HepG2 (cell line): ENCODE results near the gene EPHA5. TPM values are rescaled to one million over a fixed set of nuclear protein-coding genes. Genes with fewer than 3 reads are reported as not detected.

Source experiments
- ATAC-seq: fragments of 200-7000 bp; cut with Tn5 transposase; 3 replicates; pipeline ENCODE4 v1.9.1; 2020; ENCODE audit warnings: mild to moderate bottlenecking, moderate library complexity
- BruUV-seq: library from RNA; stranded (reverse); fragments of 400-500 nt; replicated peaks from 2 replicates; lab custom pipeline; 2021; lab: Mats Ljungman, UMichigan
- CTCF ChIA-PET: fragments of 300-600 bp; formaldehyde crosslinking; extraction: SDS; loops from one replicate; lab custom pipeline; 2021; ENCODE audit warnings: low total read pairs, inconsistent platforms, low intra/inter-chr PET ratio; lab: Yijun Ruan, JAX
- POLR2A ChIA-PET: fragments of 350-600 bp; sonication (Branson Sonifier 250); formaldehyde crosslinking; loops from one replicate; lab custom pipeline; 2020; ENCODE audit warnings: antibody characterized with exemption, inconsistent platforms; lab: Yijun Ruan, JAX
- DNase-seq: peaks from one replicate; pipeline ENCODE4 v3.0.0-alpha.2; 2015; ENCODE audit warnings: low spot score
- FAIRE-seq: peaks from 3 replicates; lab custom pipeline; 2011; peaks lifted over from hg19 to GRCh38; lab: Jason Lieb, UNC
- H2AFZ ChIP-seq: one replicate; pipeline ENCODE4 v1.6.1; 2011; ENCODE audit warnings: low read length, inconsistent platforms
- H3K27ac ChIP-seq: fragments of 300-600 bp; 3 replicates; pipeline ENCODE4 v1.8.0; 2011; ENCODE audit warnings: mixed run types, mild to moderate bottlenecking, mixed read lengths, low read length, inconsistent platforms; ENCODE audit not compliant: insufficient read depth; ENCODE audit errors: extremely low read length
- H3K27me3 ChIP-seq, 2 experiments: fragments of 200-600 bp in 1 of 2; 2 replicates in 1 of 2; 3 replicates in 1 of 2; pipeline versions ENCODE4 v1.6.0 to v1.8.0; 2011; ENCODE audit warnings: low read length in 2 of 2, mild to moderate bottlenecking in 2 of 2, moderate library complexity in 2 of 2, inconsistent platforms in 1 of 2; ENCODE audit not compliant: insufficient read depth in 2 of 2, control insufficient read depth in 1 of 2
- H3K36me3 ChIP-seq, 2 experiments: fragments of 200-600 bp in 1 of 2; replicated peaks in 1 of 2; 2 replicates in 1 of 2; 3 replicates in 1 of 2; pipeline versions ENCODE4 v1.5.1 to v1.8.0; 2011; ENCODE audit warnings: low read length in 2 of 2, inconsistent platforms in 1 of 2; ENCODE audit not compliant: insufficient read depth in 2 of 2, control insufficient read depth in 1 of 2
- H3K4me1 ChIP-seq: 2 replicates; pipeline ENCODE4 v1.5.1; 2012; ENCODE audit warnings: low read length, inconsistent platforms; ENCODE audit not compliant: insufficient read depth
- H3K4me2 ChIP-seq: 2 replicates; pipeline ENCODE4 v1.6.0; 2011; ENCODE audit warnings: low read depth, low read length, inconsistent platforms
- H3K4me3 ChIP-seq, 3 experiments: fragments of 200-600 bp in 1 of 3; sonication (generic), shearing (Covaris generic) in 1 of 3; replicated peaks in 1 of 3; 2 replicates each; pipeline ENCODE4 v1.5.1; 2011 to 2016; ENCODE audit warnings: low read length in 3 of 3, inconsistent platforms in 2 of 3, low read depth in 2 of 3, mild to moderate bottlenecking in 2 of 3, control low read depth in 1 of 3, mixed read lengths in 1 of 3; ENCODE audit not compliant: insufficient read depth in 1 of 3
- H3K79me2 ChIP-seq: one replicate; pipeline ENCODE4 v1.6.1; 2011; ENCODE audit warnings: low read length, inconsistent platforms; ENCODE audit not compliant: insufficient read depth
- H3K9ac ChIP-seq: 2 replicates; pipeline ENCODE4 v1.6.0; 2011; ENCODE audit warnings: mild to moderate bottlenecking, low read depth, low read length, inconsistent platforms; ENCODE audit not compliant: insufficient read depth
- H3K9me3 ChIP-seq: 2 replicates; pipeline ENCODE4 v1.5.1; 2012; ENCODE audit warnings: mild to moderate bottlenecking, low read length
- H4K20me1 ChIP-seq: 2 replicates; pipeline ENCODE4 v1.6.0; 2011; ENCODE audit warnings: inconsistent platforms, mild to moderate bottlenecking, low read length, moderate library complexity; ENCODE audit not compliant: insufficient read depth
- ATF5 ChIP-seq: sonication (generic); formaldehyde crosslinking; IDR thresholded peaks from 2 replicates; pipeline ENCODE4 v1.4.0; 2020; ENCODE audit warnings: mild to moderate bottlenecking, low read depth, missing genetic modification reagents
- BCLAF1 ChIP-seq: fragments of 450-650 bp; IDR thresholded peaks from 2 replicates; pipeline ENCODE4 v1.6.1; 2017; ENCODE audit warnings: mild to moderate bottlenecking
- E2F1 ChIP-seq: sonication (generic); formaldehyde crosslinking; IDR thresholded peaks from 2 replicates; pipeline ENCODE4 v1.5.0; 2020; ENCODE audit warnings: missing genetic modification reagents
- JARID2 ChIP-seq: sonication (generic); formaldehyde crosslinking; IDR thresholded peaks from 2 replicates; pipeline ENCODE4 v1.8.1; 2023; ENCODE audit warnings: missing genetic modification reagents, inconsistent platforms; ENCODE audit not compliant: insufficient replicate concordance
- JUND ChIP-seq: sonication (generic); formaldehyde crosslinking; IDR thresholded peaks from 2 replicates; pipeline ENCODE4 v1.8.0; 2022; ENCODE audit warnings: mild to moderate bottlenecking, missing genetic modification reagents
- KLF15 ChIP-seq: sonication (generic); formaldehyde crosslinking; IDR thresholded peaks from 2 replicates; pipeline ENCODE4 v1.8.1; 2023; ENCODE audit warnings: borderline replicate concordance, mild to moderate bottlenecking, inconsistent platforms, missing genetic modification reagents, mixed read lengths
- MED13 ChIP-seq: sonication (generic); formaldehyde crosslinking; IDR thresholded peaks from 2 replicates; pipeline ENCODE4 v1.5.0; 2020; ENCODE audit warnings: missing genetic modification reagents
- ZBTB14 ChIP-seq: sonication (generic); formaldehyde crosslinking; IDR thresholded peaks from 2 replicates; pipeline ENCODE4 v1.4.0; 2020; ENCODE audit warnings: missing genetic modification reagents
- WGBS: methylation state at CpG from one replicate; pipeline ENCODE4 v1.1.6; 2017; ENCODE audit warnings: low lambda C conversion rate; 5-methylcytosine and 5-hydroxymethylcytosine counted together
- in situ Hi-C: cut with HindIII; loops from 2 replicates; pipeline ENCODE4 v1.10.0; 2017; ENCODE audit warnings: low pct_unique_long_range_greater_than_20kb; ENCODE audit not compliant: extremely low pct_ligation_motif_present
- intact Hi-C: fragments of 100-400 bp; cut with micrococcal nuclease; formaldehyde crosslinking; loops from one replicate; pipeline ENCODE4 v1.10.0; 2022; ENCODE audit not compliant: unreplicated experiment
- polyA plus RNA-seq, 8 experiments: library from polyadenylated mRNA; depleted of rRNA in 3 of 8; stranded (reverse) in 7 of 8; unstranded in 1 of 8; fragments of >200 nt; fragmentation: Illumina TruSeq in 4 of 8; extraction: Trizol in 4 of 8; gene quantifications; 2 replicates each; pipeline versions ENCODE4 v1.2.1 to v1.2.3, GENCODE V29; 2011 to 2016; ENCODE audit warnings: low read depth in 4 of 8, missing spikeins in 1 of 8, mixed read lengths in 1 of 8; ENCODE audit not compliant: insufficient read depth in 1 of 8
- total RNA-seq, 5 experiments: library from RNA; depleted of rRNA; stranded (reverse); fragments of >200 nt; fragmentation: Illumina TruSeq; extraction: Trizol; gene quantifications; 2 replicates each; pipeline ENCODE4 v1.2.3, GENCODE V29; 2016; ENCODE audit warnings: low read depth in 1 of 5
- TF ChIP-seq, protein P1 (sequence below): sonication (generic); formaldehyde crosslinking; IDR thresholded peaks from 2 replicates; pipeline ENCODE4 v1.4.0; 2020; ENCODE audit warnings: mild to moderate bottlenecking, missing genetic modification reagents
- TF ChIP-seq, protein P2 (sequence below): sonication (generic); formaldehyde crosslinking; IDR thresholded peaks from 2 replicates; pipeline ENCODE4 v1.5.0; 2020; ENCODE audit warnings: mild to moderate bottlenecking, missing genetic modification reagents

EPHA5 gene
- total and polyA plus RNA-seq, 2 of the 13 experiments (the other 11 are each of a cell fraction or from before 2014, with no cell fraction given) = not detected

DNA sequence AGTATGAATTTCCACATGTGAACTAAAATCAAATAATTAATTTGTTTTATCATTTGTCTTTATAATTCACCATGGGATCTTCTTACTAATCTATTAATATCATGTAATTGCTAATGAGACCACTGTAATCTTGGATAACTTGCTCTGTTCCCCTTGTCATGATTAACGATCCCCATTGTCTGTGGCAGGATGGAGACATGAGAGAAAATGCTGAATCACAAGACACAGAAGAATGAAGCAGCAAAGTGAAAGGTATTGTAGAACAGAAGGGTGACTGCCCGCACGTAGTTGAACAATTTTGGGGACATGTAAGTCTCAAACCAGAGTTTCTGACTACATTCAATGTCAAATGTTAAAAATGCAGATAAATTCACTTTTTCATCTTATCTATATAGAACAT is 135.2 kb downstream of the EPHA5 start (continued):
- TF ChIP-seq, protein P1, sequence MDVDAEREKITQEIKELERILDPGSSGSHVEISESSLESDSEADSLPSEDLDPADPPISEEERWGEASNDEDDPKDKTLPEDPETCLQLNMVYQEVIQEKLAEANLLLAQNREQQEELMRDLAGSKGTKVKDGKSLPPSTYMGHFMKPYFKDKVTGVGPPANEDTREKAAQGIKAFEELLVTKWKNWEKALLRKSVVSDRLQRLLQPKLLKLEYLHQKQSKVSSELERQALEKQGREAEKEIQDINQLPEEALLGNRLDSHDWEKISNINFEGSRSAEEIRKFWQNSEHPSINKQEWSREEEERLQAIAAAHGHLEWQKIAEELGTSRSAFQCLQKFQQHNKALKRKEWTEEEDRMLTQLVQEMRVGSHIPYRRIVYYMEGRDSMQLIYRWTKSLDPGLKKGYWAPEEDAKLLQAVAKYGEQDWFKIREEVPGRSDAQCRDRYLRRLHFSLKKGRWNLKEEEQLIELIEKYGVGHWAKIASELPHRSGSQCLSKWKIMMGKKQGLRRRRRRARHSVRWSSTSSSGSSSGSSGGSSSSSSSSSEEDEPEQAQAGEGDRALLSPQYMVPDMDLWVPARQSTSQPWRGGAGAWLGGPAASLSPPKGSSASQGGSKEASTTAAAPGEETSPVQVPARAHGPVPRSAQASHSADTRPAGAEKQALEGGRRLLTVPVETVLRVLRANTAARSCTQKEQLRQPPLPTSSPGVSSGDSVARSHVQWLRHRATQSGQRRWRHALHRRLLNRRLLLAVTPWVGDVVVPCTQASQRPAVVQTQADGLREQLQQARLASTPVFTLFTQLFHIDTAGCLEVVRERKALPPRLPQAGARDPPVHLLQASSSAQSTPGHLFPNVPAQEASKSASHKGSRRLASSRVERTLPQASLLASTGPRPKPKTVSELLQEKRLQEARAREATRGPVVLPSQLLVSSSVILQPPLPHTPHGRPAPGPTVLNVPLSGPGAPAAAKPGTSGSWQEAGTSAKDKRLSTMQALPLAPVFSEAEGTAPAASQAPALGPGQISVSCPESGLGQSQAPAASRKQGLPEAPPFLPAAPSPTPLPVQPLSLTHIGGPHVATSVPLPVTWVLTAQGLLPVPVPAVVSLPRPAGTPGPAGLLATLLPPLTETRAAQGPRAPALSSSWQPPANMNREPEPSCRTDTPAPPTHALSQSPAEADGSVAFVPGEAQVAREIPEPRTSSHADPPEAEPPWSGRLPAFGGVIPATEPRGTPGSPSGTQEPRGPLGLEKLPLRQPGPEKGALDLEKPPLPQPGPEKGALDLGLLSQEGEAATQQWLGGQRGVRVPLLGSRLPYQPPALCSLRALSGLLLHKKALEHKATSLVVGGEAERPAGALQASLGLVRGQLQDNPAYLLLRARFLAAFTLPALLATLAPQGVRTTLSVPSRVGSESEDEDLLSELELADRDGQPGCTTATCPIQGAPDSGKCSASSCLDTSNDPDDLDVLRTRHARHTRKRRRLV (CRISPR knock-in tag) = no peak
- TF ChIP-seq, protein P2, sequence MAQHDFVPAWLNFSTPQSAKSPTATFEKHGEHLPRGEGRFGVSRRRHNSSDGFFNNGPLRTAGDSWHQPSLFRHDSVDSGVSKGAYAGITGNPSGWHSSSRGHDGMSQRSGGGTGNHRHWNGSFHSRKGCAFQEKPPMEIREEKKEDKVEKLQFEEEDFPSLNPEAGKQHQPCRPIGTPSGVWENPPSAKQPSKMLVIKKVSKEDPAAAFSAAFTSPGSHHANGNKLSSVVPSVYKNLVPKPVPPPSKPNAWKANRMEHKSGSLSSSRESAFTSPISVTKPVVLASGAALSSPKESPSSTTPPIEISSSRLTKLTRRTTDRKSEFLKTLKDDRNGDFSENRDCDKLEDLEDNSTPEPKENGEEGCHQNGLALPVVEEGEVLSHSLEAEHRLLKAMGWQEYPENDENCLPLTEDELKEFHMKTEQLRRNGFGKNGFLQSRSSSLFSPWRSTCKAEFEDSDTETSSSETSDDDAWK = no peak
- TF ChIP-seq JARID2 (CRISPR knock-in tag) = no peak
- no peak for TF ChIP-seq ATF5 (CRISPR knock-in tag)

GRCh38 chr4:65521666-65522065 is 148.6 kb downstream of the EPHA5 start:
- FAIRE-seq = no peak
- CTCF ChIA-PET = no interaction called here
- intact Hi-C loops = no loop called here
- TF ChIP-seq BCLAF1 (no peak), ZBTB14 (CRISPR knock-in tag) (no peak), E2F1 (CRISPR knock-in tag) (no peak), KLF15 (CRISPR knock-in tag) (no peak), JUND (CRISPR knock-in tag) (no peak), MED13 (CRISPR knock-in tag) (no peak)

More at GRCh38 chr4:65521666-65522065, 148.6 kb downstream of the EPHA5 start:
- H3K79me2 ChIP-seq = no peaks in the 10 kb centered on the region
- no peaks in the 10 kb centered on the region for H3K9me3 ChIP-seq
- H3K36me3 ChIP-seq = no peaks in the 10 kb centered on the region
- no peaks in the 10 kb centered on the region for H3K4me1 ChIP-seq
- H2AFZ ChIP-seq = no peak overlapping the region
- H3K27ac ChIP-seq = no peak overlapping the region
- H4K20me1 ChIP-seq = no peaks in the 10 kb centered on the region
- no peak overlapping the region for H3K9ac ChIP-seq
- no peaks in the 10 kb centered on the region for H3K27me3 ChIP-seq
- BruUV-seq = no TSS peak
- H3K4me2 ChIP-seq = no peak overlapping the region
- DNase-seq (no peak), ATAC-seq (no peak)
- POLR2A ChIA-PET = no interaction called here
- 0% methylated on average over 1 of the region's 1 CpG for WGBS
- in situ Hi-C loops = no loop called here
- H3K4me3 ChIP-seq = no peak overlapping the region
